SK-N-SH (cell line): ENCODE data around the gene ZNF334. TPM values are rescaled to one million over a fixed set of nuclear protein-coding genes. Genes with fewer than 3 reads are reported as not detected.

ENCODE experiments used
- CTCF ChIA-PET: fragments of 300-600, 350-600 bp; formaldehyde crosslinking; extraction: SDS; loops from one replicate; lab custom pipeline; 2021; lab: Yijun Ruan, JAX
- POLR2A ChIA-PET: fragments of 350-600 bp; sonication (Branson Sonifier 250); formaldehyde crosslinking; extraction: SDS; loops from one replicate; lab custom pipeline; 2020; ENCODE audit warnings: antibody characterized with exemption, inconsistent platforms; lab: Yijun Ruan, JAX
- DNase-seq: peaks from one replicate; pipeline ENCODE4 v3.0.0; 2012
- H2AFZ ChIP-seq: fragments of 200-600 bp; sonication (generic); 2 replicates; pipeline ENCODE4 v1.8.1; 2016; ENCODE audit warnings: antibody characterized with exemption, mild to moderate bottlenecking, low read depth
- H3F3A ChIP-seq: fragments of 200-600 bp; sonication (generic); replicated peaks from 2 replicates; pipeline ENCODE3; 2016; ENCODE audit warnings: antibody characterized with exemption, mild to moderate bottlenecking; ENCODE audit not compliant: insufficient read depth
- H3K27ac ChIP-seq, 2 experiments: fragments of 200-500 bp in 1 of 2; fragments of 200-600 bp in 1 of 2; sonication (Bioruptor generic) in 1 of 2; sonication (generic), shearing (Covaris generic) in 1 of 2; 2 replicates each; pipeline versions ENCODE4 v1.5.1 to v1.6.1; 2014 to 2016; ENCODE audit warnings: low read depth in 2 of 2, inconsistent platforms in 1 of 2, low read length in 1 of 2, mild to moderate bottlenecking in 1 of 2, mixed read lengths in 1 of 2
- H3K27me3 ChIP-seq: fragments of 200-600 bp; sonication (generic), shearing (Covaris generic); 2 replicates; pipeline ENCODE4 v1.6.1; 2016; ENCODE audit warnings: mixed run types; ENCODE audit not compliant: insufficient read depth
- H3K36me3 ChIP-seq, 2 experiments: fragments of 200-500 bp in 1 of 2; fragments of 200-600 bp in 1 of 2; sonication (Bioruptor generic) in 1 of 2; sonication (generic) in 1 of 2; replicated peaks in 1 of 2; 2 replicates each; pipeline versions ENCODE3 to v1.5.1; 2014 to 2016; ENCODE audit warnings: low read length in 1 of 2, mild to moderate bottlenecking in 1 of 2; ENCODE audit not compliant: insufficient read depth in 2 of 2, control insufficient read depth in 1 of 2
- H3K4me1 ChIP-seq, 2 experiments: fragments of 200-500 bp in 1 of 2; fragments of 200-600 bp in 1 of 2; sonication (Bioruptor generic) in 1 of 2; sonication (generic), shearing (Covaris generic) in 1 of 2; 2 replicates each; pipeline versions ENCODE4 v1.5.1 to v1.6.1; 2014 to 2016; ENCODE audit warnings: low read depth in 1 of 2, low read length in 1 of 2, mixed run types in 1 of 2; ENCODE audit not compliant: insufficient read depth in 2 of 2, control insufficient read depth in 1 of 2
- H3K4me2 ChIP-seq: fragments of 200-600 bp; sonication (generic), shearing (Covaris generic); 2 replicates; pipeline ENCODE4 v1.6.1; 2017; ENCODE audit warnings: mixed run types
- H3K4me3 ChIP-seq, 2 experiments: fragments of 200-500 bp in 1 of 2; fragments of 200-600 bp in 1 of 2; sonication (Bioruptor generic) in 1 of 2; sonication (generic), shearing (Covaris generic) in 1 of 2; 2 replicates each; pipeline versions ENCODE4 v1.5.1 to v1.8.1; 2014 to 2016; ENCODE audit warnings: low read depth in 2 of 2, inconsistent platforms in 1 of 2, low read length in 1 of 2, mild to moderate bottlenecking in 1 of 2, mixed read lengths in 1 of 2, moderate library complexity in 1 of 2
- H3K79me2 ChIP-seq: fragments of 200-600 bp; sonication (generic); 2 replicates; pipeline ENCODE4 v1.8.1; 2017; ENCODE audit warnings: mild to moderate bottlenecking; ENCODE audit not compliant: insufficient read depth
- H3K9ac ChIP-seq: fragments of 200-600 bp; sonication (generic); 2 replicates; pipeline ENCODE4 v1.6.1; 2017; ENCODE audit warnings: mixed run types
- H3K9me2 ChIP-seq: fragments of 200-600 bp; sonication (generic); 2 replicates; pipeline ENCODE4 v1.6.1; 2017; ENCODE audit warnings: mixed run types
- H3K9me3 ChIP-seq: fragments of 200-600 bp; sonication (generic); 2 replicates; pipeline ENCODE4 v1.6.1; 2017; ENCODE audit warnings: mixed run types, mild to moderate bottlenecking, moderate library complexity
- H4K20me1 ChIP-seq: fragments of 200-600 bp; sonication (generic); 2 replicates; pipeline ENCODE4 v1.6.1; 2017; ENCODE audit warnings: mild to moderate bottlenecking, mixed run types; ENCODE audit not compliant: insufficient read depth
- CHD2 ChIP-seq: fragments of 150-350 bp; IDR thresholded peaks from 2 replicates; pipeline ENCODE4 v1.6.1; 2018; ENCODE audit warnings: low read length; ENCODE audit not compliant: partially characterized antibody
- EP300 ChIP-seq, 2 experiments: IDR thresholded peaks; 2 replicates each; pipeline versions ENCODE4 v1.4.0 to v1.6.1; 2012; ENCODE audit warnings: borderline replicate concordance in 1 of 2, low read depth in 1 of 2, low read length in 1 of 2
- EZH2phosphoT487 ChIP-seq: fragments of 200-600 bp; sonication (generic); IDR thresholded peaks from 2 replicates; pipeline ENCODE4 v1.6.1; 2017; ENCODE audit warnings: low read depth, mixed run types, mild to moderate bottlenecking, antibody characterized with exemption, moderate library complexity, borderline replicate concordance
- FOSL2 ChIP-seq: IDR thresholded peaks from 2 replicates; pipeline ENCODE4 v1.4.0; 2012; ENCODE audit warnings: low read depth, mild to moderate bottlenecking, moderate library complexity, borderline replicate concordance
- FOXJ3 ChIP-seq: sonication (generic); formaldehyde crosslinking; IDR thresholded peaks from 2 replicates; pipeline ENCODE4 v1.5.1; 2020; ENCODE audit warnings: mild to moderate bottlenecking, missing genetic modification reagents
- GABPA ChIP-seq: IDR thresholded peaks from 2 replicates; pipeline ENCODE4 v1.4.0; 2012; ENCODE audit warnings: low read depth, mild to moderate bottlenecking
- MEF2A ChIP-seq: IDR thresholded peaks from 2 replicates; pipeline ENCODE4 v1.4.0; 2012; ENCODE audit warnings: low read depth, borderline replicate concordance
- MXI1 ChIP-seq: IDR thresholded peaks from 2 replicates; pipeline ENCODE4 v1.6.1; 2012; ENCODE audit warnings: mild to moderate bottlenecking, low read depth, low read length, improper control_type of control experiment
- NRF1 ChIP-seq: IDR thresholded peaks from 2 replicates; pipeline ENCODE4 v1.6.1; 2012; ENCODE audit warnings: low read depth, mild to moderate bottlenecking, low read length
- RAD21 ChIP-seq: IDR thresholded peaks from 2 replicates; pipeline ENCODE4 v1.6.1; 2012; ENCODE audit warnings: mild to moderate bottlenecking, low read length
- YY1 ChIP-seq: IDR thresholded peaks from 2 replicates; pipeline ENCODE4 v1.4.0; 2012; ENCODE audit warnings: low read depth, mild to moderate bottlenecking
- WGBS: methylation state at CpG from one replicate; pipeline ENCODE4 v1.1.6; 2017; ENCODE audit warnings: low lambda C conversion rate; 5-methylcytosine and 5-hydroxymethylcytosine counted together
- polyA plus RNA-seq, 3 experiments: library from polyadenylated mRNA; depleted of rRNA; stranded (reverse); fragments of >200 nt; gene quantifications; 2 replicates each; pipeline ENCODE4 v1.2.3, GENCODE V29; 2012
- TF ChIP-seq, protein P1 (sequence below): IDR thresholded peaks from 2 replicates; pipeline ENCODE4 v1.4.0; 2012; ENCODE audit warnings: low read depth
- TF ChIP-seq, protein P2 (sequence below): IDR thresholded peaks from 2 replicates; pipeline ENCODE4 v1.4.0; 2012; ENCODE audit warnings: low read depth, borderline replicate concordance
- TF ChIP-seq, protein P3 (sequence below): IDR thresholded peaks from 2 replicates; pipeline ENCODE4 v1.6.1; 2012; ENCODE audit warnings: mild to moderate bottlenecking, low read depth, low read length, moderate library complexity
- TF ChIP-seq, protein P4 (sequence below): fragments of 200-600 bp; sonication (generic); IDR thresholded peaks from 2 replicates; pipeline ENCODE4 v1.6.1; 2017; ENCODE audit warnings: antibody characterized with exemption, mild to moderate bottlenecking, moderate library complexity
- TF ChIP-seq, protein P5 (sequence below): IDR thresholded peaks from 2 replicates; pipeline ENCODE4; 2012

ZNF334 gene
- polyA plus RNA-seq, 1 of the 3 experiments (the other 2 are of a cell fraction), result 4.5 TPM

DNA sequence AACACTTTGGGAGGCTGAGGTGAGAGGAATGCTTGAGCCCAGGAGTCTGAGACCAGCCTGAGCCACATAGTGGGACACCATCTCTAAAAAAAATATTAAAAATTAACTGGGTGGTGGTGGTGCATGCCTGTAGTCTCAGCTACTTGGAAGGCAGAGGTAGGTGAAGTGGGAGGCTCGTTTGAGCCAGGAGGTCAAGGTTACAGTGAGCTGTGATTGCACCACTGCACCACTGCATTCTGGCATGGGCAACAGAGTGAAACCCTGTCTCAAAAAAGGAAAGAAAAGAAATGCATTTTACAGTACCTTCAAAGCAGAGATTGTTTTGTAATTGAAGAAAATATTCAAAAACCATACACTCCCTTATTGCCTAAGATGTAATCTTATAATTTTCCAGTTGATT lies 30.6 kb upstream of the ZNF334 start:
- DNase-seq, result no peak
- no peaks in the 10 kb centered on the region for H3F3A ChIP-seq
- no peaks in the 10 kb centered on the region for H3K4me1 ChIP-seq
- no peak overlapping the region for H3K27ac ChIP-seq
- WGBS, result 8% methylated on average over 1 of the region's 1 CpG
- H3K4me3 ChIP-seq, result no peak overlapping the region
- no peak for TF ChIP-seq MXI1
- no peak for TF ChIP-seq CHD2
- no peak for TF ChIP-seq FOSL2
- TF ChIP-seq, protein P1, sequence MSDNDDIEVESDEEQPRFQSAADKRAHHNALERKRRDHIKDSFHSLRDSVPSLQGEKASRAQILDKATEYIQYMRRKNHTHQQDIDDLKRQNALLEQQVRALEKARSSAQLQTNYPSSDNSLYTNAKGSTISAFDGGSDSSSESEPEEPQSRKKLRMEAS, result no peak
- TF ChIP-seq MEF2A, result no peak
- no peak for TF ChIP-seq EZH2phosphoT487
- TF ChIP-seq, protein P2, sequence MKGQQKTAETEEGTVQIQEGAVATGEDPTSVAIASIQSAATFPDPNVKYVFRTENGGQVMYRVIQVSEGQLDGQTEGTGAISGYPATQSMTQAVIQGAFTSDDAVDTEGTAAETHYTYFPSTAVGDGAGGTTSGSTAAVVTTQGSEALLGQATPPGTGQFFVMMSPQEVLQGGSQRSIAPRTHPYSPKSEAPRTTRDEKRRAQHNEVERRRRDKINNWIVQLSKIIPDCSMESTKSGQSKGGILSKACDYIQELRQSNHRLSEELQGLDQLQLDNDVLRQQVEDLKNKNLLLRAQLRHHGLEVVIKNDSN, result no peak
- TF ChIP-seq GABPA, result no peak
- no peak for TF ChIP-seq NRF1
- TF ChIP-seq, protein P3, sequence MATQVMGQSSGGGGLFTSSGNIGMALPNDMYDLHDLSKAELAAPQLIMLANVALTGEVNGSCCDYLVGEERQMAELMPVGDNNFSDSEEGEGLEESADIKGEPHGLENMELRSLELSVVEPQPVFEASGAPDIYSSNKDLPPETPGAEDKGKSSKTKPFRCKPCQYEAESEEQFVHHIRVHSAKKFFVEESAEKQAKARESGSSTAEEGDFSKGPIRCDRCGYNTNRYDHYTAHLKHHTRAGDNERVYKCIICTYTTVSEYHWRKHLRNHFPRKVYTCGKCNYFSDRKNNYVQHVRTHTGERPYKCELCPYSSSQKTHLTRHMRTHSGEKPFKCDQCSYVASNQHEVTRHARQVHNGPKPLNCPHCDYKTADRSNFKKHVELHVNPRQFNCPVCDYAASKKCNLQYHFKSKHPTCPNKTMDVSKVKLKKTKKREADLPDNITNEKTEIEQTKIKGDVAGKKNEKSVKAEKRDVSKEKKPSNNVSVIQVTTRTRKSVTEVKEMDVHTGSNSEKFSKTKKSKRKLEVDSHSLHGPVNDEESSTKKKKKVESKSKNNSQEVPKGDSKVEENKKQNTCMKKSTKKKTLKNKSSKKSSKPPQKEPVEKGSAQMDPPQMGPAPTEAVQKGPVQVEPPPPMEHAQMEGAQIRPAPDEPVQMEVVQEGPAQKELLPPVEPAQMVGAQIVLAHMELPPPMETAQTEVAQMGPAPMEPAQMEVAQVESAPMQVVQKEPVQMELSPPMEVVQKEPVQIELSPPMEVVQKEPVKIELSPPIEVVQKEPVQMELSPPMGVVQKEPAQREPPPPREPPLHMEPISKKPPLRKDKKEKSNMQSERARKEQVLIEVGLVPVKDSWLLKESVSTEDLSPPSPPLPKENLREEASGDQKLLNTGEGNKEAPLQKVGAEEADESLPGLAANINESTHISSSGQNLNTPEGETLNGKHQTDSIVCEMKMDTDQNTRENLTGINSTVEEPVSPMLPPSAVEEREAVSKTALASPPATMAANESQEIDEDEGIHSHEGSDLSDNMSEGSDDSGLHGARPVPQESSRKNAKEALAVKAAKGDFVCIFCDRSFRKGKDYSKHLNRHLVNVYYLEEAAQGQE, result no peak
- no peak for TF ChIP-seq YY1
- no peak for TF ChIP-seq FOXJ3 (CRISPR knock-in tag)
- ChIA-PET POLR2A (no interaction called here), CTCF (interaction anchor here (0.9 to 3.4 kb wide), 6 partner anchors 13 to 152 kb away, joined by 3 to 32 read pairs (median 3); no protein-coding TSS in a partner anchor)
- no peaks in the 10 kb centered on the region for H3K36me3 ChIP-seq
- no peaks in the 10 kb centered on the region for H3K79me2 ChIP-seq
- H3K9me2 ChIP-seq, result no peaks in the 10 kb centered on the region
- no peak overlapping the region for H3K9ac ChIP-seq
- no peak overlapping the region for H3K4me2 ChIP-seq
- H3K9me3 ChIP-seq, result no peaks in the 10 kb centered on the region
- H2AFZ ChIP-seq, result no peak overlapping the region
- H4K20me1 ChIP-seq, result no peaks in the 10 kb centered on the region
- peaks cover 6% of the 10 kb centered on the region; the same call in 1 of the 2 replicates for H3K27me3 ChIP-seq

DNA sequence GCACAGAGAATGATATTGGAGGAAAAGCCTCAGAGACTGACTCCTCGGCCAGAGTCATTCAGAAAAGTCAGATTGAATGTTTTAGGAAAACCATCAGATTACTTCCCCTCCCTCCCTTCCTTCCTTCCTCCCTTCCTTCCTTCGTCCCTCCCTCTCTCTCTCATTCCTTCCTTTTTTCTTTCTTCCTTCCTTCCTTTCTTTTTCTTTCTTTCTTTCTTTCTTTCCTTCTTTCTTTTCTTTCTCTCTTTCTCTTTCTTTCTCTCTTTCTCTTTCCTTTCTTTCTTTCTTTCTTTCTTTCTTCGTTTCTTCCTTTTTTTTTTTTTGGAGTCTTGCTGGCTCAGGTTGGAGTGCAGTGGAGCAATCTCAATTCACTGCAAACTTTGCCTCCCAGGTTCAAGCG lies 29.7 kb upstream of the ZNF334 start:
- Histone ChIP-seq H3K9me3 (no peaks in the 10 kb centered on the region), H3K9ac (no peak overlapping the region), H3K79me2 (no peaks in the 10 kb centered on the region), H3K4me1 (no peaks in the 10 kb centered on the region), H3K27me3 (peaks cover 6% of the 10 kb centered on the region; the same call in 1 of the 2 replicates), H2AFZ (no peak overlapping the region), H3F3A (no peaks in the 10 kb centered on the region), H4K20me1 (no peaks in the 10 kb centered on the region), H3K27ac (no peak overlapping the region), H3K36me3 (no peaks in the 10 kb centered on the region), H3K4me2 (no peak overlapping the region), H3K9me2 (no peaks in the 10 kb centered on the region), H3K4me3 (no peak overlapping the region)
- 22% methylated on average over 4 of the region's 4 CpGs for WGBS
- CTCF ChIA-PET, result interaction anchor here (3.4 kb wide), 1 partner anchor 138 kb away, joined by 32 read pairs; no protein-coding TSS in a partner anchor
- POLR2A ChIA-PET, result no interaction called here
- no peak for DNase-seq
- TF ChIP-seq, protein P4, sequence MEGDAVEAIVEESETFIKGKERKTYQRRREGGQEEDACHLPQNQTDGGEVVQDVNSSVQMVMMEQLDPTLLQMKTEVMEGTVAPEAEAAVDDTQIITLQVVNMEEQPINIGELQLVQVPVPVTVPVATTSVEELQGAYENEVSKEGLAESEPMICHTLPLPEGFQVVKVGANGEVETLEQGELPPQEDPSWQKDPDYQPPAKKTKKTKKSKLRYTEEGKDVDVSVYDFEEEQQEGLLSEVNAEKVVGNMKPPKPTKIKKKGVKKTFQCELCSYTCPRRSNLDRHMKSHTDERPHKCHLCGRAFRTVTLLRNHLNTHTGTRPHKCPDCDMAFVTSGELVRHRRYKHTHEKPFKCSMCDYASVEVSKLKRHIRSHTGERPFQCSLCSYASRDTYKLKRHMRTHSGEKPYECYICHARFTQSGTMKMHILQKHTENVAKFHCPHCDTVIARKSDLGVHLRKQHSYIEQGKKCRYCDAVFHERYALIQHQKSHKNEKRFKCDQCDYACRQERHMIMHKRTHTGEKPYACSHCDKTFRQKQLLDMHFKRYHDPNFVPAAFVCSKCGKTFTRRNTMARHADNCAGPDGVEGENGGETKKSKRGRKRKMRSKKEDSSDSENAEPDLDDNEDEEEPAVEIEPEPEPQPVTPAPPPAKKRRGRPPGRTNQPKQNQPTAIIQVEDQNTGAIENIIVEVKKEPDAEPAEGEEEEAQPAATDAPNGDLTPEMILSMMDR, result no peak
- TF ChIP-seq RAD21, result no peak
- TF ChIP-seq, protein P3, result no peak
- no peak for TF ChIP-seq EP300 (IDR thresholded peaks at IDR 0.05; ENCODE audit: borderline replicate concordance in 1 of 2, low read depth in 1 of 2, low read length in 1 of 2)
- TF ChIP-seq, protein P5, sequence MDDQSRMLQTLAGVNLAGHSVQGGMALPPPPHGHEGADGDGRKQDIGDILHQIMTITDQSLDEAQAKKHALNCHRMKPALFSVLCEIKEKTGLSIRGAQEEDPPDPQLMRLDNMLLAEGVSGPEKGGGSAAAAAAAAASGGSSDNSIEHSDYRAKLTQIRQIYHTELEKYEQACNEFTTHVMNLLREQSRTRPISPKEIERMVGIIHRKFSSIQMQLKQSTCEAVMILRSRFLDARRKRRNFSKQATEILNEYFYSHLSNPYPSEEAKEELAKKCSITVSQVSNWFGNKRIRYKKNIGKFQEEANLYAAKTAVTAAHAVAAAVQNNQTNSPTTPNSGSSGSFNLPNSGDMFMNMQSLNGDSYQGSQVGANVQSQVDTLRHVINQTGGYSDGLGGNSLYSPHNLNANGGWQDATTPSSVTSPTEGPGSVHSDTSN, result no peak
